ENCODE data around the gene RECQL5.
"Not testable (repeated sequence)": the region's sequence is repeated elsewhere in the genome, so short reads cannot be mapped to it uniquely, and the experiment has no call there.

RECQL5 gene

DNA sequence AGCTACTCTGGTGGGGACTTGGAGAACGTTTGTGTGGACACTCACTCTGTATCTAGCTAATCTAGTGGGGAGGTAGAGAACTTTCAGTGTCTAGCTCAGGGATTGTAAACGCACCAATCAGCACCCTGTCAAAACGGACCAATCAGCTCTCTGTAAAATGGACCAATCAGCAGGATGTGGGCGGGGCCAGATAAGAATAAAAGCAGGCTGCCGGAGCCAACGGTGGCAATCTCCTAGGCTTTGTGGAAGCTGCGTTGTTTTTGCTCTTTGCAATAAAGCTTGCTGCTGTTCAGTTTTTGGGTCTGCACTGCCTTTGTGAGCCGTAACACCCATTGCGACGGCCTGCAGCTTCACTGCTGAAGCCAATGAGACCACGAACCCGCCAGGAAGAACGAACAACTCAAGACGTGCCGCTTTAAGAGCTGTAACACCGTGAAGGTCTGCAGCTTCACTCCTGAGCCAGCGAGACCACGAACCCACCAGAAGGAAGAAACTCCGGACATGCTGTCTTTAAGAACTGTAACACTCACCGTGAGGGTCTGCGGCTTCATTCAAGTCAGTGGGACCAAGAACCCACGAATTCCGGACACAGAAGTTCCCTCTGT, 85.7 kb downstream of the RECQL5 start:
- ATAC-seq = peak; percentile 38
- not testable (repeated sequence) for H3K27ac Mint-ChIP-seq; H3K4me1 Mint-ChIP-seq; H3K36me3 Mint-ChIP-seq (ENCODE audit: low read depth); H3K27me3 Mint-ChIP-seq; H3K9me3 Mint-ChIP-seq
- DNase-seq = peak; percentile 67
- H3K4me3 Mint-ChIP-seq = peak overlapping the region; percentile 80

Data from activated naive CD8-positive, alpha-beta T cell treated with anti-CD3 and anti-CD28 coated beads, Interleukin-2, amount 50 U/mL, for 24 hours (primary cell).